HUES64 (cell line): ENCODE results near the gene SPIRE2.
A peak's percentile ranks its signal among the peaks of the same experiment; 100 is the strongest.
"Not testable (repeated sequence)": the region's sequence is repeated elsewhere in the genome, so short reads cannot be mapped to it uniquely, and the experiment has no call there.

ENCODE experiments used
- H3K27ac ChIP-seq: 2 replicates; pipeline ENCODE4 v1.7.0; 2013; ENCODE audit warnings: low read depth, low read length, inconsistent platforms
- H3K27me3 ChIP-seq: 2 replicates; pipeline ENCODE4 v1.6.1; 2013; ENCODE audit warnings: mild to moderate bottlenecking, low read length; ENCODE audit not compliant: insufficient read depth
- H3K36me3 ChIP-seq: 2 replicates; pipeline ENCODE4 v1.6.1; 2013; ENCODE audit warnings: mild to moderate bottlenecking, low read length; ENCODE audit not compliant: insufficient read depth
- H3K4me1 ChIP-seq: 2 replicates; pipeline ENCODE4 v1.6.1; 2013; ENCODE audit warnings: mild to moderate bottlenecking, low read length, moderate library complexity; ENCODE audit not compliant: insufficient read depth
- H3K4me3 ChIP-seq: 2 replicates; pipeline ENCODE4 v1.5.1; 2013; ENCODE audit warnings: mild to moderate bottlenecking, low read length, moderate library complexity
- H3K9ac ChIP-seq: 2 replicates; pipeline ENCODE4 v1.6.1; 2013; ENCODE audit warnings: mild to moderate bottlenecking, low read depth, low read length
- H3K9me3 ChIP-seq: 2 replicates; pipeline ENCODE4 v1.6.1; 2013; ENCODE audit warnings: low read depth, low read length; ENCODE audit not compliant: insufficient read depth
- WGBS: fragments of 150-250, 120-280 bp; methylation state at CpG from one replicate; pipeline ENCODE4 v1.1.7; 2013; ENCODE audit warnings: missing lambda C conversion rate; 5-methylcytosine and 5-hydroxymethylcytosine counted together

Gene SPIRE2

GRCh38 chr16:89871895-89872294 lies 43.6 kb downstream of the SPIRE2 start:
- Histone ChIP-seq H3K9ac (no peak overlapping the region), H3K4me1 (no peaks in the 10 kb centered on the region), H3K27me3 (peaks cover 2% of the 10 kb centered on the region; the same call in 1 of the 2 replicates), H3K27ac (no peak overlapping the region), H3K4me3 (no peak overlapping the region), H3K9me3 (peaks cover 19% of the 10 kb centered on the region), H3K36me3 (peaks cover 16% of the 10 kb centered on the region)
- 92% methylated on average over 9 of the region's 9 CpGs for WGBS

GRCh38 chr16:89873109-89873971 lies 45.1 kb downstream of the SPIRE2 start, which contains the start of gene TCF25:
TCF25 (plus strand) TSS chr16:89873592; CDS start chr16:89873668, 76 bp downstream.
- Histone ChIP-seq H3K27me3 (peaks cover 2% of the 10 kb centered on the region; the same call in 1 of the 2 replicates), H3K9me3 (peaks cover 11% of the 10 kb centered on the region), H3K27ac (peak within 1 kb of the TSS; percentile 100), H3K4me3 (peak within 1 kb of the TSS; percentile 98), H3K4me1 (no peaks in the 10 kb centered on the region), H3K9ac (peak within 1 kb of the TSS; percentile 99), H3K36me3 (peaks cover 23% of the 10 kb centered on the region)
- 1% methylated on average over 104 of the region's 104 CpGs for WGBS

- Histone ChIP-seq H3K9me3 (peaks cover 11% of the 10 kb centered on the region), H3K36me3 (peaks cover 31% of the 10 kb centered on the region), H3K4me1 (no peaks in the 10 kb centered on the region), H3K9ac (peak overlapping the region; percentile 4; the same call in 1 of the 2 replicates), H3K27me3 (peaks cover 2% of the 10 kb centered on the region; the same call in 1 of the 2 replicates), H3K4me3 (peak overlapping the region; percentile 98), H3K27ac (peak overlapping the region; percentile 100; the same call in 1 of the 2 replicates)
- WGBS = 10% methylated on average over 61 of the region's 61 CpGs
Observed at GRCh38 chr16:89873972-89874689, 45.9 kb downstream of the SPIRE2 start.

- not testable (repeated sequence) for H3K27me3 ChIP-seq, H3K9ac ChIP-seq, H3K27ac ChIP-seq, H3K4me1 ChIP-seq, H3K4me3 ChIP-seq
- peaks cover 70% of the 10 kb centered on the region for H3K36me3 ChIP-seq
- 95% methylated on average over 26 of the region's 28 CpGs for WGBS
- H3K9me3 ChIP-seq = peaks cover 11% of the 10 kb centered on the region
Observed at GRCh38 chr16:89879123-89879522, 50.8 kb downstream of the SPIRE2 start.

- Histone ChIP-seq H3K9ac (no peak overlapping the region), H3K4me3 (no peak overlapping the region), H3K36me3 (peaks cover 72% of the 10 kb centered on the region), H3K27me3 (no peaks in the 10 kb centered on the region), H3K4me1 (no peaks in the 10 kb centered on the region), H3K9me3 (peaks cover 5% of the 10 kb centered on the region; the same call in 1 of the 2 replicates), H3K27ac (no peak overlapping the region)
- WGBS = 96% methylated on average over 18 of the region's 18 CpGs
Observed at GRCh38 chr16:89880477-89881367, 52.4 kb downstream of the SPIRE2 start.

- Histone ChIP-seq H3K4me3 (no peak overlapping the region), H3K27ac (no peak overlapping the region), H3K36me3 (peaks cover 69% of the 10 kb centered on the region)
Observed at GRCh38 chr16:89881368-89881730, 53.1 kb downstream of the SPIRE2 start.

GRCh38 chr16:89883346-89884040 lies 55.2 kb downstream of the SPIRE2 start:
- Histone ChIP-seq H3K27ac (no peak overlapping the region), H3K4me1 (no peaks in the 10 kb centered on the region), H3K36me3 (peaks cover 78% of the 10 kb centered on the region), H3K9ac (no peak overlapping the region), H3K4me3 (no peak overlapping the region), H3K9me3 (no peaks in the 10 kb centered on the region), H3K27me3 (no peaks in the 10 kb centered on the region)
- WGBS = 97% methylated on average over 28 of the region's 28 CpGs

More at GRCh38 chr16:89881368-89881730, 53.1 kb downstream of the SPIRE2 start:
- Histone ChIP-seq H3K9me3 (no peaks in the 10 kb centered on the region), H3K27me3 (no peaks in the 10 kb centered on the region), H3K4me1 (no peaks in the 10 kb centered on the region), H3K9ac (no peak overlapping the region)
- 93% methylated on average over 6 of the region's 6 CpGs for WGBS

GRCh38 chr16:89884041-89884421 lies 55.8 kb downstream of the SPIRE2 start:
- Histone ChIP-seq H3K36me3 (peaks cover 75% of the 10 kb centered on the region), H3K4me1 (no peaks in the 10 kb centered on the region), H3K27ac (no peak overlapping the region), H3K4me3 (no peak overlapping the region), H3K9ac (no peak overlapping the region), H3K27me3 (no peaks in the 10 kb centered on the region), H3K9me3 (no peaks in the 10 kb centered on the region)
- WGBS = 96% methylated on average over 8 of the region's 8 CpGs

GRCh38 chr16:89887243-89887642 lies 59.0 kb downstream of the SPIRE2 start:
- 98% methylated on average over 14 of the region's 14 CpGs for WGBS
- no peaks in the 10 kb centered on the region for H3K27me3 ChIP-seq
- H3K27ac ChIP-seq = no peak overlapping the region
- no peak overlapping the region for H3K4me3 ChIP-seq
- no peak overlapping the region for H3K9ac ChIP-seq
- H3K36me3 ChIP-seq = peaks cover 79% of the 10 kb centered on the region
- H3K4me1 ChIP-seq = no peaks in the 10 kb centered on the region
- H3K9me3 ChIP-seq = no peaks in the 10 kb centered on the region

GRCh38 chr16:89890200-89890599 lies 61.9 kb downstream of the SPIRE2 start:
- 94% methylated on average over 8 of the region's 9 CpGs for WGBS
- Histone ChIP-seq H3K27ac (no peak overlapping the region), H3K36me3 (peaks cover 81% of the 10 kb centered on the region), H3K27me3 (no peaks in the 10 kb centered on the region), H3K9me3 (no peaks in the 10 kb centered on the region), H3K9ac (no peak overlapping the region), H3K4me3 (no peak overlapping the region), H3K4me1 (no peaks in the 10 kb centered on the region)
